HepG2 (cell line): ENCODE data around the gene OSBPL5. TPM values are rescaled to one million over a fixed set of nuclear protein-coding genes. Genes with fewer than 3 reads are reported as not detected.
A peak's percentile ranks its signal among the peaks of the same experiment; 100 is the strongest.

Experiments used
- BRD4 ChIP-seq: sonication (generic); formaldehyde crosslinking; IDR thresholded peaks from 2 replicates; pipeline ENCODE4 v1.4.0; 2020; ENCODE audit warnings: missing genetic modification reagents
- CHCHD3 ChIP-seq: sonication (generic); formaldehyde crosslinking; IDR thresholded peaks from 2 replicates; pipeline ENCODE4 v1.8.0; 2022; ENCODE audit warnings: mild to moderate bottlenecking, missing genetic modification reagents, moderate library complexity
- DNMT1 ChIP-seq: sonication (generic); formaldehyde crosslinking; IDR thresholded peaks from 2 replicates; pipeline ENCODE4 v1.5.1; 2020; ENCODE audit warnings: mild to moderate bottlenecking, missing genetic modification reagents
- KDM5B ChIP-seq: sonication (generic); formaldehyde crosslinking; IDR thresholded peaks from 2 replicates; pipeline ENCODE4 v1.4.0; 2020; ENCODE audit warnings: missing genetic modification reagents, mild to moderate bottlenecking, borderline replicate concordance
- MEIS1 ChIP-seq: sonication (generic); formaldehyde crosslinking; IDR thresholded peaks from 2 replicates; pipeline ENCODE4 v1.9.0; 2021; ENCODE audit warnings: mild to moderate bottlenecking, missing genetic modification reagents, moderate library complexity, borderline replicate concordance
- MNT ChIP-seq: fragments of 450-650 bp; IDR thresholded peaks from 2 replicates; pipeline ENCODE4 v1.6.1; 2016
- NFKB2 ChIP-seq: sonication (generic); formaldehyde crosslinking; IDR thresholded peaks from 2 replicates; pipeline ENCODE4 v1.4.0; 2020; ENCODE audit warnings: missing genetic modification reagents, borderline replicate concordance
- POLR2AphosphoS2 ChIP-seq: IDR thresholded peaks from 2 replicates; pipeline ENCODE4 v1.6.1; 2011; ENCODE audit warnings: low read depth, low read length, improper control_type of control experiment
- RFX1 ChIP-seq: fragments of 450-650 bp; IDR thresholded peaks from 2 replicates; pipeline ENCODE4 v1.6.1; 2017
- SETDB1 ChIP-seq: sonication (generic); formaldehyde crosslinking; IDR thresholded peaks from 2 replicates; pipeline ENCODE4 v1.5.1; 2020; ENCODE audit warnings: missing genetic modification reagents, mild to moderate bottlenecking, borderline replicate concordance
- ZBTB39 ChIP-seq: sonication (generic); formaldehyde crosslinking; IDR thresholded peaks from 2 replicates; pipeline ENCODE4 v1.5.0; 2020; ENCODE audit warnings: missing genetic modification reagents
- ZBTB44 ChIP-seq: sonication (generic); formaldehyde crosslinking; IDR thresholded peaks from 2 replicates; pipeline ENCODE4 v1.4.0; 2020; ENCODE audit warnings: missing genetic modification reagents
- ZNF407 ChIP-seq: sonication (generic); formaldehyde crosslinking; IDR thresholded peaks from one replicate; pipeline ENCODE4 v1.5.1; 2020; ENCODE audit warnings: mild to moderate bottlenecking, missing genetic modification reagents; ENCODE audit errors: not compliant biosample characterization
- ZNF598 ChIP-seq: sonication (generic); formaldehyde crosslinking; IDR thresholded peaks from 2 replicates; pipeline ENCODE4 v1.5.1; 2020; ENCODE audit warnings: mild to moderate bottlenecking, missing genetic modification reagents, borderline replicate concordance
- ZNF883 ChIP-seq: sonication (generic); formaldehyde crosslinking; IDR thresholded peaks from 2 replicates; pipeline ENCODE4 v1.5.1; 2020; ENCODE audit warnings: mild to moderate bottlenecking, missing genetic modification reagents; ENCODE audit errors: not compliant biosample characterization
- polyA plus RNA-seq, 8 experiments: library from polyadenylated mRNA; depleted of rRNA in 3 of 8; stranded (reverse) in 7 of 8; unstranded in 1 of 8; fragments of >200 nt; fragmentation: Illumina TruSeq in 4 of 8; extraction: Trizol in 4 of 8; gene quantifications; 2 replicates each; pipeline versions ENCODE4 v1.2.1 to v1.2.3, GENCODE V29; 2011 to 2016; ENCODE audit warnings: low read depth in 4 of 8, missing spikeins in 1 of 8, mixed read lengths in 1 of 8; ENCODE audit not compliant: insufficient read depth in 1 of 8
- total RNA-seq, 5 experiments: library from RNA; depleted of rRNA; stranded (reverse); fragments of >200 nt; fragmentation: Illumina TruSeq; extraction: Trizol; gene quantifications; 2 replicates each; pipeline ENCODE4 v1.2.3, GENCODE V29; 2016; ENCODE audit warnings: low read depth in 1 of 5

The OSBPL5 gene
- total and polyA plus RNA-seq, 2 of the 13 experiments (the other 11 are each of a cell fraction or from before 2014, with no cell fraction given), result not detected

- TF ChIP-seq ZBTB44 (CRISPR knock-in tag), result no peak
- TF ChIP-seq DNMT1 (CRISPR knock-in tag), result no peak; the same call in 1 of the 2 replicates
- TF ChIP-seq MNT, result no peak
- no peak for TF ChIP-seq SETDB1 (CRISPR knock-in tag)
- TF ChIP-seq BRD4, result no peak
- no peak for TF ChIP-seq ZNF883
- TF ChIP-seq ZBTB39 (CRISPR knock-in tag), result 0 out of 2 replicates have a peak, but pooled peaks have one; percentile 31
- TF ChIP-seq NFKB2 (CRISPR knock-in tag), result peak; percentile 38; the same call in 1 of the 2 replicates
- TF ChIP-seq KDM5B, result peak; percentile 22; the same call in 1 of the 2 replicates
- TF ChIP-seq MEIS1 (CRISPR knock-in tag), result no peak
- TF ChIP-seq RFX1, result no peak
- no peak for TF ChIP-seq CHCHD3 (CRISPR knock-in tag)
- TF ChIP-seq POLR2AphosphoS2, result no peak
- TF ChIP-seq ZNF598 (CRISPR knock-in tag), result no peak
- no peak for TF ChIP-seq ZNF407
Observed at GRCh38 chr11:3091846-3092602, 73.1 kb downstream of the OSBPL5 start (continued).
